Endothelial cell of umbilical vein (primary cell): ENCODE data around the gene ELF4. TPM values are rescaled to one million over a fixed set of nuclear protein-coding genes. Genes with fewer than 3 reads are reported as not detected.

ENCODE experiments used
- BruUV-seq: library from RNA; stranded (reverse); fragments of 400-500 nt; replicated peaks from 2 replicates; lab custom pipeline; 2021; lab: Mats Ljungman, UMichigan
- CTCF ChIA-PET: fragments of 300-600, 350-600 bp; sonication (Branson Sonifier 250); formaldehyde crosslinking; loops from one replicate; lab custom pipeline; 2021; ENCODE audit warnings: antibody characterized with exemption, inconsistent platforms; lab: Charles Lee
- POLR2A ChIA-PET: fragments of 300-600, 350-600 bp; sonication (Branson Sonifier 250); formaldehyde crosslinking; loops from one replicate; lab custom pipeline; 2021; ENCODE audit warnings: antibody characterized with exemption, inconsistent platforms; lab: Charles Lee
- DNase-seq: peaks from one replicate; pipeline ENCODE4 v3.0.0-alpha.2; 2011; ENCODE audit warnings: low read depth, low spot score
- FAIRE-seq: peaks from 2 replicates; lab custom pipeline; 2011; peaks lifted over from hg19 to GRCh38; lab: Jason Lieb, UNC
- H2AFZ ChIP-seq: 2 replicates; pipeline ENCODE4 v1.6.0; 2012; ENCODE audit warnings: low read depth, low read length, control low read depth, inconsistent platforms
- H3K27ac ChIP-seq: 2 replicates; pipeline ENCODE4 v1.5.1; 2011; ENCODE audit warnings: low read depth, mild to moderate bottlenecking, control low read depth, low read length, moderate library complexity; ENCODE audit not compliant: insufficient read depth
- H3K27me3 ChIP-seq, 2 experiments: 2 replicates each; pipeline versions ENCODE4 v1.6.0 to v1.6.1; 2011; ENCODE audit warnings: low read length in 2 of 2, mixed read lengths in 1 of 2; ENCODE audit not compliant: control insufficient read depth in 2 of 2, insufficient read depth in 2 of 2
- H3K36me3 ChIP-seq, 2 experiments: 2 replicates in 1 of 2; 3 replicates in 1 of 2; pipeline ENCODE4 v1.5.1; 2011; ENCODE audit warnings: low read length in 2 of 2, mild to moderate bottlenecking in 1 of 2, moderate library complexity in 1 of 2; ENCODE audit not compliant: control insufficient read depth in 2 of 2, insufficient read depth in 2 of 2; ENCODE audit errors: extremely low read depth in 1 of 2
- H3K4me1 ChIP-seq: 3 replicates; pipeline ENCODE4 v1.5.1; 2011; ENCODE audit warnings: mild to moderate bottlenecking, low read length; ENCODE audit not compliant: control insufficient read depth, insufficient read depth; ENCODE audit errors: extremely low read depth
- H3K4me2 ChIP-seq: 2 replicates; pipeline ENCODE4 v1.6.1; 2011; ENCODE audit warnings: low read length, control low read depth, mixed read lengths; ENCODE audit not compliant: insufficient read depth
- H3K4me3 ChIP-seq, 3 experiments: fragments of 200-600 bp in 1 of 3; sonication (generic), shearing (Covaris generic) in 1 of 3; replicated peaks in 1 of 3; 2 replicates each; pipeline ENCODE4 v1.5.1; 2011 to 2016; ENCODE audit warnings: control low read depth in 3 of 3, low read length in 3 of 3, mild to moderate bottlenecking in 2 of 3, inconsistent platforms in 1 of 3, low read depth in 1 of 3, moderate library complexity in 1 of 3; ENCODE audit not compliant: insufficient read depth in 1 of 3
- H3K79me2 ChIP-seq: 2 replicates; pipeline ENCODE4 v1.6.0; 2012; ENCODE audit warnings: low read length, inconsistent platforms; ENCODE audit not compliant: control insufficient read depth, insufficient read depth
- H3K9ac ChIP-seq: replicated peaks from 2 replicates; pipeline ENCODE3; 2011; ENCODE audit warnings: low read length, control low read depth; ENCODE audit not compliant: insufficient read depth; ENCODE audit errors: extremely low read depth
- H3K9me1 ChIP-seq: replicated peaks from 3 replicates; pipeline ENCODE4 v1.6.0; 2011; ENCODE audit warnings: mild to moderate bottlenecking, low read length; ENCODE audit not compliant: control insufficient read depth, insufficient read depth; ENCODE audit errors: extremely low read depth
- H3K9me3 ChIP-seq: replicated peaks from 2 replicates; pipeline ENCODE4 v1.5.1; 2012; ENCODE audit warnings: low read length, inconsistent platforms; ENCODE audit not compliant: control insufficient read depth, insufficient read depth
- H4K20me1 ChIP-seq: replicated peaks from 2 replicates; pipeline ENCODE3; 2011; ENCODE audit warnings: mild to moderate bottlenecking, low read length; ENCODE audit not compliant: control insufficient read depth, insufficient read depth; ENCODE audit errors: extremely low read depth
- EZH2 ChIP-seq: IDR thresholded peaks from 2 replicates; pipeline ENCODE4 v1.6.1; 2012; ENCODE audit warnings: borderline replicate concordance, low read depth, mild to moderate bottlenecking, moderate library complexity, low read length, inconsistent platforms; ENCODE audit not compliant: severe bottlenecking
- FOS ChIP-seq: IDR thresholded peaks from 2 replicates; pipeline ENCODE4 v1.6.1; 2011; ENCODE audit warnings: mild to moderate bottlenecking, low read length, moderate library complexity, borderline replicate concordance; ENCODE audit not compliant: insufficient read depth
- GATA2 ChIP-seq: IDR thresholded peaks from 2 replicates; pipeline ENCODE4 v1.7.0; 2011; ENCODE audit warnings: low read depth, mild to moderate bottlenecking, moderate library complexity, mixed read lengths, low read length; ENCODE audit not compliant: insufficient read length, insufficient read depth
- JUN ChIP-seq: IDR thresholded peaks from 2 replicates; pipeline ENCODE4 v1.6.1; 2011; ENCODE audit warnings: borderline replicate concordance, low read depth; ENCODE audit not compliant: insufficient read length, insufficient read depth
- MYC ChIP-seq: IDR thresholded peaks from one replicate; pipeline ENCODE4 v1.6.1; 2011; ENCODE audit warnings: mild to moderate bottlenecking, low read depth, low read length
- POLR2A ChIP-seq: IDR thresholded peaks from 2 replicates; pipeline ENCODE4 v1.6.1; 2012; ENCODE audit warnings: low read depth, mild to moderate bottlenecking, control low read depth, low read length
- POLR2AphosphoS5 ChIP-seq: IDR thresholded peaks from 2 replicates; pipeline ENCODE4 v1.6.1; 2012; ENCODE audit warnings: low read depth, mild to moderate bottlenecking, control low read depth, low read length, moderate library complexity; ENCODE audit not compliant: insufficient read depth
- dilution Hi-C: fragments of 300-500 bp; cut with MboI; formaldehyde crosslinking; loops from one replicate; pipeline ENCODE4 v1.15.0; 2019; ENCODE audit warnings: low sequenced_read_pairs; ENCODE audit not compliant: extremely low pct_ligation_motif_present
- intact Hi-C: fragments of 100-400 bp; cut with micrococcal nuclease; formaldehyde crosslinking; loops from one replicate; pipeline ENCODE4 v1.10.0; 2022
- polyA plus RNA-seq, 4 experiments: library from polyadenylated mRNA; depleted of rRNA in 3 of 4; stranded (reverse) in 3 of 4; unstranded in 1 of 4; fragments of >200 nt; gene quantifications; 2 replicates each; pipeline versions ENCODE4 v1.2.1 to v1.2.3, GENCODE V29; 2011 to 2012; ENCODE audit warnings: missing spikeins in 1 of 4
- total RNA-seq: library from RNA; stranded (reverse); gene quantifications from 2 replicates; pipeline ENCODE4 v1.2.3, GENCODE V29; 2021
- TF ChIP-seq, protein P1 (sequence below), 2 donors: IDR thresholded peaks; 1 replicate in 1 of 2; 2 replicates in 1 of 2; pipeline ENCODE4 v1.5.1; 2011; ENCODE audit warnings: low read length in 2 of 2, mild to moderate bottlenecking in 2 of 2, moderate library complexity in 2 of 2, control low read depth in 1 of 2, inconsistent platforms in 1 of 2, low read depth in 1 of 2; ENCODE audit not compliant: insufficient read depth in 1 of 2; ENCODE audit errors: extremely low read depth in 1 of 2
- TF ChIP-seq, protein P2 (sequence below): IDR thresholded peaks from 2 replicates; pipeline ENCODE4 v1.6.1; 2011; ENCODE audit not compliant: insufficient read depth, insufficient read length

ELF4 gene
- total and polyA plus RNA-seq, 2 donors (not counting 3 experiments of a cell fraction or from before 2014, with no cell fraction given), result 31.9 to 33.4 TPM

DNA sequence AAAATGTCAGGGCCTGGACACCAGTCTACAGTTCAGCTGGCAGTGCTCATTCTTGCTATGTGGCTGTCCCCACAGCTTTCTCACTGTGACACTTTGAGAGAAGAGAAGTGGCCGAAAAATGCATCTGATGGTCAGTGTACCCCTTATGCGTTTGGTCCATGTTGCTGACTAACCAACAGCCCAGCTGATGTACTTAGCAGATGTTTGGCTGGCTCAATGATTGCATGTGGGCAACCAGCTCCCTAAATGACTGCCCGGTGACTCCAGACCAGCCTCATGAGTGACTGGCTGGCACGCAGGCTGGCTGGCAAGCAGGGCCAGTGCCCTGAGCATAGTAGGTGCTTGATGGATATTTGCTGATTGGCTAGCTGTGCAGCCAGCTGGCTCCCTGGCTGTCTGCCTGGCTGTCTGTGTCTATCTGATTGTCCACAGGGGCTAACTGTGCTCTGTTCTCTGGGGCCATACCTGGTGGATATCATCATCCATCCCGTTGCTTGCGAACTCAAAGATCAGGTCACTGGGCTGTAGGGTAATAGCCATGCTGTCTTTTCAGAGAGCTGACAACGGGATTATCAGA lies 29.4 kb downstream of the ELF4 start:
- BruUV-seq, result no TSS peak
- H3K4me2 ChIP-seq, result no peak overlapping the region
- dilution Hi-C loops (no loop called here), intact Hi-C loops (loop anchor here (1.0 kb wide), 1 partner anchor 39 kb away; no protein-coding TSS in a partner anchor)
- no peak for TF ChIP-seq MYC
- TF ChIP-seq, protein P1, sequence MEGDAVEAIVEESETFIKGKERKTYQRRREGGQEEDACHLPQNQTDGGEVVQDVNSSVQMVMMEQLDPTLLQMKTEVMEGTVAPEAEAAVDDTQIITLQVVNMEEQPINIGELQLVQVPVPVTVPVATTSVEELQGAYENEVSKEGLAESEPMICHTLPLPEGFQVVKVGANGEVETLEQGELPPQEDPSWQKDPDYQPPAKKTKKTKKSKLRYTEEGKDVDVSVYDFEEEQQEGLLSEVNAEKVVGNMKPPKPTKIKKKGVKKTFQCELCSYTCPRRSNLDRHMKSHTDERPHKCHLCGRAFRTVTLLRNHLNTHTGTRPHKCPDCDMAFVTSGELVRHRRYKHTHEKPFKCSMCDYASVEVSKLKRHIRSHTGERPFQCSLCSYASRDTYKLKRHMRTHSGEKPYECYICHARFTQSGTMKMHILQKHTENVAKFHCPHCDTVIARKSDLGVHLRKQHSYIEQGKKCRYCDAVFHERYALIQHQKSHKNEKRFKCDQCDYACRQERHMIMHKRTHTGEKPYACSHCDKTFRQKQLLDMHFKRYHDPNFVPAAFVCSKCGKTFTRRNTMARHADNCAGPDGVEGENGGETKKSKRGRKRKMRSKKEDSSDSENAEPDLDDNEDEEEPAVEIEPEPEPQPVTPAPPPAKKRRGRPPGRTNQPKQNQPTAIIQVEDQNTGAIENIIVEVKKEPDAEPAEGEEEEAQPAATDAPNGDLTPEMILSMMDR (IDR thresholded peaks at IDR 0.05; ENCODE audit: extremely low read depth in 1 of 2, insufficient read depth in 1 of 2, low read depth in 1 of 2, low read length in 2 of 2), result no peak
- no peak for TF ChIP-seq FOS
- TF ChIP-seq, protein P2, sequence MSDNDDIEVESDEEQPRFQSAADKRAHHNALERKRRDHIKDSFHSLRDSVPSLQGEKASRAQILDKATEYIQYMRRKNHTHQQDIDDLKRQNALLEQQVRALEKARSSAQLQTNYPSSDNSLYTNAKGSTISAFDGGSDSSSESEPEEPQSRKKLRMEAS, result no peak
- TF ChIP-seq GATA2, result no peak
- TF ChIP-seq POLR2A, result no peak
- no peak for TF ChIP-seq JUN
- no peak for TF ChIP-seq EZH2
- no peak for TF ChIP-seq POLR2AphosphoS5
- CTCF ChIA-PET, result interaction anchor here (1.0 to 3.5 kb wide), 11 partner anchors 20 to 114 kb away, joined by 3 to 65 read pairs (median 8); no protein-coding TSS in a partner anchor
- H3K79me2 ChIP-seq, result peaks cover 33% of the 10 kb centered on the region
- no peaks in the 10 kb centered on the region for H3K9me3 ChIP-seq
- H3K4me1 ChIP-seq, result peaks cover 29% of the 10 kb centered on the region
- H3K9ac ChIP-seq, result no peak overlapping the region
- DNase-seq (no peak), FAIRE-seq (peak; percentile 8)
- H3K9me1 ChIP-seq, result no peaks in the 10 kb centered on the region
- no peak overlapping the region for H2AFZ ChIP-seq
- H3K27ac ChIP-seq, result no peak overlapping the region
- H3K4me3 ChIP-seq, result no peak overlapping the region
- H4K20me1 ChIP-seq, result no peaks in the 10 kb centered on the region
- peaks cover 0 to 3% of the 10 kb centered on the region in 2 experiments for H3K36me3 ChIP-seq
- H3K27me3 ChIP-seq, result no peaks in the 10 kb centered on the region
- POLR2A ChIA-PET, result interaction anchor here (0.6 kb wide), 1 partner anchor 116 kb away, joined by 3 read pairs; no protein-coding TSS in a partner anchor
